Measurements from ENCODE around the gene WNT2B. TPM values are rescaled to one million over a fixed set of nuclear protein-coding genes. Genes with fewer than 3 reads are reported as not detected.

Gene WNT2B
- total and polyA plus RNA-seq, 2 donors (not counting 3 experiments of a cell fraction or from before 2014, with no cell fraction given): 1.5 to 3.6 TPM

DNA sequence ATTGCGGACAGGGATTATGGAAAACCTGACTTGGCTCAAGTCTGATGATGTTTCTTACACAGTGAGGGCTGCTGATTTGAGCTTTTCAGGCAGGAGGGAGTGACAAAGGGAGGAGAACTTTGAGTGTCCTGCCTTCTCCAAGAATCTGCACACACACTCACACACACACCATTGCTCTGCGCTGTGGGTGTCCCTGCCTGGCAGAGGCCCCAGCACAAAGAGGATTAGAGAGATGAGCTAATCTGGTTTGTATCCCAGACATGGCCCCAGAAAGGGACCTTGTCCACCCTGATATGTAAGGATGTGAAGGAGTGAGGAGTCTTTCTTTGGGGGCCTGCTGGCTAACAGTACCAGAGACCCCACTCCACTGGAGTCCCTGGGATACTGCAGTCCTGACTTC is 5.9 kb upstream of the WNT2B start:
- Histone ChIP-seq H3K9me3 (replicated peaks; ENCODE audit: control insufficient read depth, insufficient read depth, low read length) (no peaks in the 10 kb centered on the region), H3K4me1 (ENCODE audit: control insufficient read depth, extremely low read depth, insufficient read depth, low read length) (peaks cover 6% of the 10 kb centered on the region), H3K27me3 (ENCODE audit: control insufficient read depth in 2 of 2, insufficient read depth in 2 of 2, low read length in 2 of 2) (no peaks in the 10 kb centered on the region), H2AFZ (ENCODE audit: low read depth, low read length) (no peak overlapping the region), H4K20me1 (replicated peaks; ENCODE audit: control insufficient read depth, extremely low read depth, insufficient read depth, low read length) (no peaks in the 10 kb centered on the region), H3K9ac (replicated peaks; ENCODE audit: extremely low read depth, insufficient read depth, low read length) (no peak overlapping the region), H3K4me3 (replicated peaks in 1 of 3; ENCODE audit: insufficient read depth in 1 of 3, low read depth in 1 of 3, low read length in 3 of 3) (no peak overlapping the region), H3K4me2 (ENCODE audit: insufficient read depth, low read length) (no peak overlapping the region), H3K9me1 (replicated peaks; ENCODE audit: control insufficient read depth, extremely low read depth, insufficient read depth, low read length) (no peaks in the 10 kb centered on the region), H3K36me3 (ENCODE audit: control insufficient read depth in 2 of 2, extremely low read depth in 1 of 2, insufficient read depth in 2 of 2, low read length in 2 of 2) (no peaks in the 10 kb centered on the region), H3K27ac (ENCODE audit: insufficient read depth, low read depth, low read length) (no peak overlapping the region), H3K79me2 (ENCODE audit: control insufficient read depth, insufficient read depth, low read length) (no peaks in the 10 kb centered on the region)
- BruUV-seq (replicated peaks): no TSS peak
- dilution Hi-C loops (cut with MboI; ENCODE audit: extremely low pct_ligation_motif_present, low sequenced_read_pairs) (no loop called here), intact Hi-C loops (cut with micrococcal nuclease) (loop anchor here (1.0 to 5.0 kb wide), 2 partner anchors 89 to 111 kb away; no protein-coding TSS in a partner anchor)
- TF ChIP-seq JUN (IDR thresholded peaks at IDR 0.05; ENCODE audit: borderline replicate concordance, insufficient read depth, insufficient read length, low read depth): no peak
- no peak for TF ChIP-seq FOS (IDR thresholded peaks at IDR 0.05; ENCODE audit: borderline replicate concordance, insufficient read depth, low read length)
- no peak for TF ChIP-seq EZH2 (IDR thresholded peaks at IDR 0.05; ENCODE audit: borderline replicate concordance, low read depth, low read length, severe bottlenecking)
- TF ChIP-seq MYC (IDR thresholded peaks at IDR 0.05; ENCODE audit: low read depth, low read length): no peak
- TF ChIP-seq, protein P1, sequence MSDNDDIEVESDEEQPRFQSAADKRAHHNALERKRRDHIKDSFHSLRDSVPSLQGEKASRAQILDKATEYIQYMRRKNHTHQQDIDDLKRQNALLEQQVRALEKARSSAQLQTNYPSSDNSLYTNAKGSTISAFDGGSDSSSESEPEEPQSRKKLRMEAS (IDR thresholded peaks at IDR 0.05; ENCODE audit: insufficient read depth, insufficient read length): no peak
- no peak for TF ChIP-seq POLR2A (IDR thresholded peaks at IDR 0.05; ENCODE audit: low read depth, low read length)
- TF ChIP-seq, protein P2, sequence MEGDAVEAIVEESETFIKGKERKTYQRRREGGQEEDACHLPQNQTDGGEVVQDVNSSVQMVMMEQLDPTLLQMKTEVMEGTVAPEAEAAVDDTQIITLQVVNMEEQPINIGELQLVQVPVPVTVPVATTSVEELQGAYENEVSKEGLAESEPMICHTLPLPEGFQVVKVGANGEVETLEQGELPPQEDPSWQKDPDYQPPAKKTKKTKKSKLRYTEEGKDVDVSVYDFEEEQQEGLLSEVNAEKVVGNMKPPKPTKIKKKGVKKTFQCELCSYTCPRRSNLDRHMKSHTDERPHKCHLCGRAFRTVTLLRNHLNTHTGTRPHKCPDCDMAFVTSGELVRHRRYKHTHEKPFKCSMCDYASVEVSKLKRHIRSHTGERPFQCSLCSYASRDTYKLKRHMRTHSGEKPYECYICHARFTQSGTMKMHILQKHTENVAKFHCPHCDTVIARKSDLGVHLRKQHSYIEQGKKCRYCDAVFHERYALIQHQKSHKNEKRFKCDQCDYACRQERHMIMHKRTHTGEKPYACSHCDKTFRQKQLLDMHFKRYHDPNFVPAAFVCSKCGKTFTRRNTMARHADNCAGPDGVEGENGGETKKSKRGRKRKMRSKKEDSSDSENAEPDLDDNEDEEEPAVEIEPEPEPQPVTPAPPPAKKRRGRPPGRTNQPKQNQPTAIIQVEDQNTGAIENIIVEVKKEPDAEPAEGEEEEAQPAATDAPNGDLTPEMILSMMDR (IDR thresholded peaks at IDR 0.05; ENCODE audit: extremely low read depth in 1 of 2, insufficient read depth in 1 of 2, low read depth in 1 of 2, low read length in 2 of 2): no peak
- no peak for TF ChIP-seq GATA2 (IDR thresholded peaks at IDR 0.05; ENCODE audit: insufficient read depth, insufficient read length, low read depth, low read length)
- TF ChIP-seq POLR2AphosphoS5 (IDR thresholded peaks at IDR 0.05; ENCODE audit: insufficient read depth, low read depth, low read length): no peak
- ChIA-PET CTCF (interaction anchor here (0.9 to 2.3 kb wide), 19 partner anchors 10 to 301 kb away, joined by 3 to 110 read pairs (median 9); partner anchors contain the start of genes MOV10, PPM1J and RHOC), POLR2A (no interaction called here)
- no peak for DNase-seq (ENCODE audit: low read depth, low spot score)
- FAIRE-seq: peak; percentile 62
